GM18858 (cell line): ENCODE measurements around the gene KLHL29.
A peak's percentile ranks its signal among the peaks of the same experiment; 100 is the strongest.
"Not testable (repeated sequence)": the region's sequence is repeated elsewhere in the genome, so short reads cannot be mapped to it uniquely, and the experiment has no call there.

ENCODE experiments used
- ATAC-seq: cut with Tn5 transposase; IDR thresholded peaks from one replicate; pipeline ENCODE4 v1.9.1; 2021; ENCODE audit not compliant: unreplicated experiment

Gene KLHL29

DNA sequence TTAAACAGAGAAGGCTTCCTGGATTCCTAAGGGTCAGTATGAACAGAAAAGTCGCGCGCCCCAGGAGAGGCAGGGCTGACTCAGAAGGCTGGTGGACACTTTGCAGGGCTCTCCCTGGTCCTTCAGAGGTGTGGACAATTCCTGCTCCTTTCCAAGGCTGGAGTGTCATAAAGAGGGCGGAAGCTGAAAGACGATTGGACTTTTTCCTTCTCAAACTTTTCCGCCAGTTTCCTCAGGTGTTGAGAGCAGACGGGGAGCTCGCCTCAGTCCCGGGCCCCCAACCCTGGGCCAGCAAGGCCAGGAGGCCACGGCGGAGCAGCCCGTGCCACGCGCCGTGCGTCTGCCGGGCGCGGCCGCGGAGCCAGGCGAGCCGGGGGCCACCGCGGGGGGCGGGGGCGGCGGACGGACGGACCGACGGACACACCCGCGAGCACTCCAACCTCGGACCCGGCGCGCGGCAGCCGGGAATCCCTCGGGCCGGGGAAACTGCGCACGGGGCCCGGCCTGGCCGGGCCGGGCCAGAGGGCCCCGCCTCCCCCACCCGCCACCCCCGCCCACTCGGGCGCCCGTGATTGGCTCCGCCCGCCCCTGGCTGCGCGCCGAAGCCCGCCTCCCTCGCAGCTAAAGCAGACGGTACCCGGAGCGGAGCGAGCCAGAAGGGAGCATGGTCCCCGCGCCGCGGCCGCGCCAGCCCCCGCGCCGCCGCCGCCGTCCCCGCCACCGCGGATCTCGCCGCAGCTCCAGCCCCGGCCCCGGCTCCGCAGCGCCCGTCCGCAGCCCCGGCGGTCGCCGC lies at the start of gene KLHL29:
Gene KLHL29 (plus strand): TSS at position 629 of the 793 bp plus-strand sequence. CDS start 177,018 bp downstream, outside the sequence.
- peak; percentile 43 for ATAC-seq

DNA sequence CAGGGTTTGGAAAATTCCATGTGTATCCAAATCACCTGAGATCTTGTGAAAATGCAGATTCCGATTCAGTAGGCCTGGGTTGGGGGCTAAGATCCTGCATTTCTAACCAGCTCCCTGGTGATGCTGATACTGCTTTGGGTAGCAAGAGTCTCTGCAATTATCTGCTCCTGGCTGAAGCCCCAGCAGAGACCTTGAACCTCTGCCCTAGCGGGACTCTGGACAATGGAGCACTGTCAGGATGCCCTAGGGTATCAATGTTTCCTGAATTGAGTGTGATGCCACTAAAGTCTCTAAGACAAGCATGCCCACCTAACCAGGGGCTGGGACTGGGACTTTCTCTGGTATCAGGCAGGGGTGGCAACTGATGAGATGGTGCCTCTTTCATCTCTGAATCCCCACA lies 49.4 kb upstream of the KLHL29 start:
- ATAC-seq = no peak

DNA sequence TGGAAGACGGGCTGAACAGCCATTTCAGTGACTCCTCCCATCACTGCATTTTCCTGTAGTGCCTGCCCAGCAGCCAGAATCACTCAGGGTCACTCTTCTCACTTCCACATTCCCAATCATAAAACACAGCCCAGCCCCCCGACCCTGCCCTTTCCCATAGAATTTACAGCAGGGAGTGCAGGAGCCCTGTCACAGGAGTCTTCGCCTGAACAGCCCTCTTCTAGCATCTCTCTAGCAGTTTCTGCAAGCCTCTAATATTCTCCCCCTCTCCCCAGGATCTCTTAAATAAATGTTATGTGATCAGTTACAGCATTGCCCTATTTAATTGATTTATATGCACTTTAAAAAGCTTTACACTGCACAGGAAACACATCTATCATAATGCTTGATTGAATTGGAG lies 42.9 kb upstream of the KLHL29 start:
- ATAC-seq = no peak

DNA sequence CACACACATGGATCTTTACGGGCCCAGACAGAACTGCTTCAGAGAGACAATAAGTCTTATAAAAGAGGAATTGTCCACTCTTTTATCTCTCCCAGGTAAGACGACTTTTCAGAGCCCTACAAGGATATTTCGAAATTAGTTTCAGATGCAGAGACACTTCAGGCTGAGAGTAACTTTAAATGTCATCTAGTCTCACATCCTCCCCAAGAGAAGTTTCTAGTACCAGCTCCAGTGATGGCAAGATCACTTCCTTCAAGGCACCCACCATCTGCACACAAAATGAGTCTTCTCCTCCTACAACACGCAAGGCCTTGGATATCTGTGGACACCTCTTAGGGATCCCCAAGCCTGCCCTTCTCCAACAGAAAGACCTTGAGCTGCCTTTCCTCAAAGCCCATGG lies 39.0 kb upstream of the KLHL29 start:
- no peak for ATAC-seq

DNA sequence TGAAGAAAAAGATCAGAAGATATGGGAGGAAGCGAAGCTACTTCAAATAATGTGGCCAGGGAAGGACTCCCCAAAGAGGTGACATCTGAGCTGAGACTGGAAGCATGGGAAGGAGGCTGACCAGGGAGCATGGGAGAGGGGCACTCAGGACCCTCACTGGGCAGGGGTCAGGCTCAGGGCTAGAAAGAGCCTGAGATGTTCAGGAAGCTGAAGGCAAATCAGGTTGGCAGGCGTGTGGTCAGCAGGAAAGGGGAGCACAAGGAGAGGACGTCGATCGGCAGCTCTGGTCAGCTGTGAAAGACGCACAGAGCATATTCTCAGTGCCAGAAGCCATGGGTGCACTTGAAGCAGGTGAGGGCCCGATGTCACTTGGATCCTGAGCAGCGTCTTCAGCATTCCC lies 38.2 kb upstream of the KLHL29 start:
- ATAC-seq = no peak

DNA sequence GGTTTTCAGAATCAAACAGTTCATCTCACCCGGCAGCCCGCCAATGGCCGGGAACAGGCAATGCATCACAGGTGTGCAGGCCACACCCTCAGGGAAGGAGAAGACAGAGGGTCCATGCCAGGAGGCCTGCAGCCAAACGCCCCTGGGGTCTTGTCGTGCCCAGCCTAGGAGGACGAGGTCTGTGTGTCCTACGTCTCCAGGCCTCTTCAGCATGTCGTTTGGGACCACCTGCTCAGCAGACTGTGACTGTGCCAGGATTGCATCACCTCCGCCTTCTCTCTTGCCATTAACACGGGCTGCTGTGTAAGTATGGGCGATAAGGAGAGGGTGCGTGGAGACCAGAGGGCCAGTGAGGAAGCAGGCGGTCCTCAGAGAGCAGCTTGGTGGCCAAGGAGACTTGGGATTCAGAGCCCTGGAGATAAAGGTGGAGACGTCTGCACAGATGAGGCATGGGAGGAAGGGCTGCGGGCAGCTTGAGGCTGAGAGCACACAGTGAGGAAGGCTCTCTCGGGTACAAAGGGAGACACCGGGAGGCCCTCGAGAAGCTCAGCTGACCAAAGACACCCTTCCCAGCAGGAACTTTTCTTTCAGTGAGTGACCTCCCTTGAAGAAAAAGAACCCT lies 37.4 kb upstream of the KLHL29 start:
- no peak for ATAC-seq

DNA sequence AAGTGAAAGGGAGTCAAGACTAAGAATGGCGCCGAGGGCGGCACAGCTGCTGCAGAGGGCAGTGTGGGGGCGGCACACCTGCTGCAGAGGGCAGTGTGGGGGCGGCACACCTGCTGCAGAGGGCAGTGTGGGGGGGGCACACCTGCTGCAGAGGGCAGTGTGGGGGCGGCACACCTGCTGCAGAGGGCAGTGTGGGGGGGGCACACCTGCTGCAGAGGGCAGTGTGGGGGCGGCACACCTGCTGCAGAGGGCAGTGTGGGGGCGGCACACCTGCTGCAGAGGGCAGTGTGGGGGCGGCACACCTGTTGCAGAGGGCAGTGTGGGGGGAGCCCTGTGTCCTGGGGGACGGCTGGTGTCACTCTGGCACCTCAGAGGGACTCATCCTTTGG lies 36.9 kb upstream of the KLHL29 start:
- not testable (repeated sequence) for ATAC-seq

DNA sequence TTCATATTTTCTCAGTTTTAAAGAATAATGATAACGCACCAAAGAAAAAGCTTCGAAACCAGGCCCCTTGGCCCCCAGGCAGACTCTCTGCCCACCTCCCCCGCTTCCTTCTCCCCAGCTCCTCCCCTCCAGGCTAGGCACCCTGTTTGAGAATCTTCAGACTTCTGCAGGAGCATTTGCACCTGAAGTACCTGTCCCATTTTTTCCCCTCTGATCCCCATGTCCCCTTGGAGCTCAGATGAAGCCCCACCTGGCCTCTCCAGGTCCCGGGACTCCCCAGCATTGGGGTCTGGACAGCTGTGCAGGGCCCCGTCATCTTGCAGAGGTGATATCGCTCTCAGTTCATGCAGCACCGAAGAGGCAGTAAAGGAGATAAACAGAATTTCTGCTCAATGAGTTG lies 35.5 kb upstream of the KLHL29 start:
- no peak for ATAC-seq

DNA sequence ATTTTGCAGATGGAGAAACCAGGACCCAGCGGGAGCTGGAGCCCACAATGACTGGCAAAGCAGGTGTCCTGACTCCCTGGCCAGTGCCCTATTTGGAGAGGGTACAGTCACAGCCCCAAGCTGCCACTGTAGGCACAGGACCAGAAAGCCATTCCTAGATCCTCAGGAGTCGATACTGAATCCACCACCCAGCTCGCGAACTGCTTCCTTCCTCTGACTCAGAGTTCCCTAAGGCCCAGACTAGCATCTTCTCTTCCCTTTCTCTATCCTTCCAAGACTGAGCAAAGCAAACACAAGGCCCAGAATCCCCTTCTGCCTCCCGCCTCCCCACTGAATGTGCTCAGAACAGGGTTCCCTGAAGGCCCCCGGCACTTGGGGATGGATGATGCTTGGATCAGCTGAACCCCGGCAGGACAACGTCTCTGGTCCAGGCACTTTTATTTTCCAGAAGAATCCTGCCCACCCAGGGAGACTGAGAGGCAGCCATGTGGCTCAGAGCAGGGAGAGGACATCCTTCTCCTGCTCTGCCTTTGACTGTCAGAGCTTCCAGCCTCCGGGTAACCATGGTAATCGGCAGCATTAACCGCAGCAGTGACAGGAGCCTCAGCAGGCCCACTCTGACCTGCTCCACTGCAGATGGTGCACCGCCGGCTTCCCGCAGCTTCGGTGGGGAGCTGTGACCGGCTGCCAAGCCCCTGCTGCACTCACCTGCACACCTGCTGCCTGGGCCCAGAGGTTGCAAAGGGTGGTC lies 34.8 kb upstream of the KLHL29 start:
- ATAC-seq = no peak

DNA sequence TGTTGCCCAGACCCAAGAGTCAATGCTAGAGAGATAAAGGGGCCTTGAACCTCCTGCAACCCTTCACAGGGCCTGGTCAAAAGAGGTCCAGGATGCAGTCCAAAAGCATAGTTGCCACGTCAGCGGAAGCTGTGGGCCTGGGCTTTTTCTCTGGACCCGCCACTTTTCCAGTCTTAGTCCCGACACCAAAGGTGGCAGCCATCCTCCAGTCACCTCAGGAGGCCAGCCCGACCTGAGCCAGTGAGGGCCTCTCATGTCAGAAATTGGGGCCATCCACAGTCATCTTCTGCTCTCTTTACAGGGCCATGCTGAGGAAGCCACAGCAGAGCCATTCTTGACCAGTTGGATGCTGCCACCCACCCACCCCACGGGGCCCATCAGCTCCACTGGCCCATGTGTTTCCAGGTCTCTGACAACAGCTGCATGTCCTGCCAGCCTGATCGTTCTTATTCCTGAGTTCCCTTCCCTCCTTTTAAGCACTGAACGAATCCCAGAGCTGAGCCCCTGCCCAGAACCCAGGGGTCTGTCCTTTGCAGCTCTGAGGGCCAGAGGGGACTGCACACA lies 34.1 kb upstream of the KLHL29 start:
- ATAC-seq = no peak

DNA sequence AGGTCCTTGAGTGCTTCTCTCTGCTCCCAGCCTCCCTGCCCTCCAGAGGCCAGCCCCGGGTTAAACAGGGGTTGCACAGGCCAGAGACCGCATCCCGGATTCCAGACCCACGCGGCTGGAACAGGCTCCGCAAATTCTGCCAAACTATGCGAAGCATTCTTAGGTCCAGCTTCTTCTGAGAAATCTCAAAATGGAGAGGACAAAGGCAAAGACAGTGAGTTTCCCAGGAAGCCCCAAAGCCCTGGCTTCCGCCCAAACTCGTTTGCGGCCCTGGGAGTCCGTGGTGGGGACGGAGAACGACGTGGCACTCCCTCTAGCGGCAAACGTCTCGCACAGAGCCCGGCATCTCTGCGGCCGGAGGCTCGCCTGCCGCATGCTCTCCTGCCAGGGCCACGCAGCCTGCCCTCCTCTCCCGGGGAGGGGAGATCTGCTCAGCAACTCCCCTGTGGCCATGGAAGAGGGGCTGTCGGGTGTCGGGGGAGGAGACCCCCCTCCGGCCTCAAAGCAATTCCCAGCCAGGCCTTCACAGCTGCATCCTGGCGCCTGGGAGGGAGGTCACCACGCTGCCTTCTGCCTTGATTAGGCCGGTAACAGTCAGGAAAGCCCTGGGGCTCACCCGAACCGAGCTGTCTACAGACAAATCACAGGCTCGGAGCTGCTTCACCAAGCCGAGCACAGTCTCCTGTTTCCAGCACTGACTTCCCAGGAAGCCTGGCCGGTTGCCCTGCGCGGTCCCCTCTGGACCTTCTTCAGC lies 33.4 kb upstream of the KLHL29 start:
- no peak for ATAC-seq

DNA sequence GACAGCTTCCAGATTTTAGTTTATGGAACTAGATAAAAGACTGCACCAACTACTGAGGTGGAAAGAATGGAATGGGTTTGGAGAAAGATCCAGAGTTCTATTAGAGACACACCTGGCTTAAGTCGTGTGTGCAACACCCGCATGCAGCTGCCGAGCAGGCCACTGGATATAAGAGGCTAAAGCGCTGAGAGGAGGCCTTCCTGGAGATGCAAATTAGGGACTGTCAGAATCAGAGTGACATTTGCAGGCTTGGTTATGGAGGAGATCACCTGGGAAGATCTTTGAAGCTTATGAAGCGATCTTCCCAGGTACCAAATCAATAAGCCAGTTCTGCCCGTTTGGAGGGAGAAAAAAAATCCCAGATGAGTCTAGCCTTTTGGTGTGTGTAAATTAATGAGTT lies 30.4 kb upstream of the KLHL29 start:
- ATAC-seq = peak; percentile 72

DNA sequence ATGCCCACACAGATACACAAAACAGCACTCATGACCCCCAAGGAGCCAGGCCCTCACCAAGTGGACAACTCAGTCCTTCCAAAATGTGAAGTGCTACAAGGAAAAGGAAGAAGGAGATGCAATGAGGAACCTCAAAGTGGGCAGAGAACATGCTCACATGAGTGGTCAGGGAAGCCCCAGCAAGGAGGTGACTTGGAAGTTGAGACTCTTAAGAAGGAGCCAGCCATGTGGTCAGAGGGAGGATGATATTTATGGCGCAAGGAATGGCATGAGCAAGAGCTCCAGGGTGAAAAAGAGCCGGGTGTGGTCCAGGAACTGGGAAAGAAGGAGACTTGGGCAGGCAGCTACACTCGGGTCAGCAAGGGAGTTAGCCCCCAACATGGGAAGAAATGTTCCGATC lies 30.0 kb upstream of the KLHL29 start:
- no peak for ATAC-seq

DNA sequence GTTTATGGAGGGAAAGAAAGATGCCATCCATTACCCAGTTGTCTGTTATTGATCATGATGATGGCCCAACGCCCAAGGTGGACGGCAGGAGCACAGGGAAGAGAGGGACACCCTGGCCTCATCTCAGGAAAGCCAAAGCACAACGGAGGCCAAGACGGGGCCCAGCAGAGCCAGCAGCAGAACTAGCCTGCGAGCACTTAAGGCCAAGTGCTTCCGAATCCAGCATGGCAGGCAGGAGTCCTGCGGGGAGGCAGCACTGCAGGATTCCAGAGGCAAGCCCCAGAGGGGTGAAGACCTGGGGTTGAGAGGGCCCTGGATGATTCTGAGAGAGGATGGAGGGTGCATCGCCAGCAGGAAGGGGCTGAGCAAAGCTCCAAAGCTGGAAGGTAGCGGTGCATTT lies 28.3 kb upstream of the KLHL29 start:
- no peak for ATAC-seq

DNA sequence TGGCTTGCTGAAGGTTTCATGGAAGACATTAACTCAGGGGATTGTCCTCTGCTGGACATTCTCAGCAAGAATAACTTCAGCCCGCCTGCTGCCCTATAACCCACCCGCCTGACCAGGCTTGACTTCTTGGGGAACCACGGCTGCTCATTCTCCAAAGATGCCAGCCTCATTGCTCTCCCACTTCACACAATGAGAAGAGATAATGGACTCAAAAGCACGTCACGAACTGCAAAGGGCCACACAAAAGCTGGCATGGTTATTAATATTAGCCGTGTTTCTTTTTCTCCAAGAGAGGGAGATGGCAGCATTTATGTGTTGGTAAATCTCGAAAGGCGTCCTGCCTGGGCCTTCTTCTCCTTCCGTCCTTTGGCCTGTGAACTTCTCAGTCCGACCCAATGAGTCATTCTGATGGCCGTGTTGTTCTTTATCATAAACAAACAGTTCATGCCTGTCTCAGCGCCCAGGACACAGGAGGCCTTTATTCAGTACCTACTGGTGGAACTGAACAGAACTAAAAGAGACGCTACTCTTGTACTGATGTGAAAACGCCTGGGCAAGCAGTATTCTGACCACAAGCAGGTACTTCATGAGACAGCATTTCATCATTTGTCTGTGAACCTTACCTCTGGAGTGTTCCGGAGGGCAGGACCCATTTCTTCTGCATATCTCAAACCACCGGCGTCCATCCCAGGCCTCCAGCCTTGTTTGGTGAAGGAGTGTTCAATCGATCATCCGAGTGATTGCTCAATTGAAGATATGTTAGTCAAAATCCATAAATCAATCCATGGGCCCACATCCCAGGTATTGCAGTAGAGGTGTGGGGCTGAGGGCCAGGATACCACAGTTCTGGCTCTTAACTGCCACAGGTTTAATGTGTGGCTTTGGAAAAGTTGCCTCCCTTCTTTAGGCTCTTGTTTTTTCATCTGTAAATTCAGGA lies 25.1 kb upstream of the KLHL29 start:
- ATAC-seq = no peak

DNA sequence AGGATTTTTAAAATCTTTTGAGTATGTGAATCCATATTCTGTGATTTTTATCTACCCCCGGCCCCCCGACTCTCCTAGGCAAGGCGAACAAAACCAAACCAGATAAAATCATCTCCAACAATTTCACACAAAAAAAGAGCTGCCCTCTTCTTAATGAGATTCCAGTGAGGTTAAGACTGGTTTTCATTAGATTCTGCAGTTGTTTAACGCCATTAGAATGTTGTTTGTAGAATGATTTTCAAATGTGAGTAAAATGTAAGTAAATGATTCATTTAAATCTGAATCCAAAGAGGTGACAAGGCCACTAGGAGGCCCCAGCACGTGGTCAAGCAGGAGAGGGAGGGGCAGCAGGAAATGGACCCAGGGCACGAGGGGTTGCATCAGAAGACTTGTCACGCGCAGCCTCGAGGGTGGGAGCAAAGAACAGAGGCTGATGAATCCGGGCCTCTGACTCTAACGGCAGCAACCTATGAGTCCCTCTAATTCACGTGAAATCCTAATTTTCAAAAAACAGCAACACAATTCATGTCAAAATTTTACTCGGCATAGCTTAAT lies 24.3 kb upstream of the KLHL29 start:
- ATAC-seq = no peak

DNA sequence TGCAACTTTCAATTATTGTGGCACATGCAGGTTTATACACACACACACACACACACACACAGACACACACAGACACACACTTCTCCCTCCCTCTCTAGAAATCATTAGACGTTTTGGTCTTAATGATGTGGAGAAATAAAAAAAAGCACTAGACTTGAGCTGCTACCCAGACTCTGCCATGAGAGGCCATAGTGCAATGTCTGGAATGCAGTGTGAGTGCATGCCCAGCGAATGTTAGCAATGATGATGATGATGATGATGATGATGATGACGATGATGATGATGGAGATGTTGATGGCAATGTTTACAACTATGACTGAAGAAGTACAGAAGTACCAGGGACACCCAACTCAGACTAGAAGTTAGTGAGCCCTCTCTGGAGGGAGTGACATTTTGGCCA lies 23.8 kb upstream of the KLHL29 start:
- no peak for ATAC-seq

DNA sequence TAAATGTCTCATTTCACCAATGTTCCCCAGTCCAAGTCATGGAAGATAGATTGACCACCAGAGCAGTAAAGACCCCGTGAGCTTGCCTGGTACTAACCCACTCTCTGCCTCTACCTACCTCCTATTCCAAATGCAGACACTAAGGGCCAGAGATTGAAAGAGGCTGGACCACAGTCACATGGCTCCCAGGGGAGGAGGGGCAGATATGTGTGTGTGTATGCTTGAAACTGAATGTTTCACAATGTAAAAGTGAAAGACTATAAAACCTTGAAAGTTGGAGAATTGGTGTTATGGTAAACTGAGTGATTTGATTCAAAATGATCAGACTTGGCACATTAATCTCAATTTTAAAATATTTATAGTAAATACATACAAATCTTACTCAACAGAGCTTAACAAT lies 21.7 kb upstream of the KLHL29 start:
- no peak for ATAC-seq

DNA sequence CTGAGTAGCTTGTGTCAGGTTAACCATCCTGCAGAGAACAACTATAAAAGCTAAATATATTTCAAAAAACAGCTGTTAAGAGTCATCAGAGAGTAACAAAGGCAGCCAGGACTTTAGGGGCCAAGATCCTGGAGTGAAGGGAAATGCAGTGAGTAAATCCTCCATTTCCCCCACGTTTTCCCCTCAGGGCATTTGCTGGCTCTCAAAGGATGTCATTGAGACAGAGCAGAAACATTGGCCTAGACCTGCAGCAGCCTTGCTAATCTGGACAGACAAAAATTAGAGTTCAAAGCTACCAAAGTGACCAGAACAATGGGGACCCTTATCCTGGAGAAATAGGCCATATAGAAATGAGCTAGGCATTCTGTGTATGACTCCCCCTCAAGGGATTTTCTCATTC lies 21.1 kb upstream of the KLHL29 start:
- ATAC-seq = no peak

DNA sequence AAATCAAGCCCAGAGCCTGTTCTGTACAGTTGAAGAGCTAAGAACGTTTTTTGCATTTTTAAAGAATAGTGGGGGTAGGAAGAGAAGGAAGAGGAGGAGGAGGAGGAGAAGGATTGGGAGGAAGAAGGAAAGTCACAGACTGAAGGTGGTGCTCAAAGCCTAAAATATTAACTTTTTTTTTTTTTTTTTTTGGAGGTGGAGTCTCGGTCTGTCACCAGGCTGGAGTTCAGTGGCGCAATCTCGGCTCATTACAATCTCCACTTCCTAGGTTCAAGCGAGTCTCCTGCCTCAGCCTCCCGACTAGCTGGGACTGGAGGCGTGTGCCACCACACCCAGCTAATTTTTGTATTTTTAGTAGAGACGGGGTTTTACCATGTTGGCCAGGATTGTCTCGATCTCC lies 18.3 kb upstream of the KLHL29 start:
- ATAC-seq = no peak
